GM21717 (cell line): Measurements from ENCODE around the gene C11orf91.
"Not testable (repeated sequence)": the region's sequence is repeated elsewhere in the genome, so short reads cannot be mapped to it uniquely, and the experiment has no call there.

Experiments used
- ATAC-seq: cut with Tn5 transposase; IDR thresholded peaks from one replicate; pipeline ENCODE4 v1.9.1; 2021; ENCODE audit warnings: mild to moderate bottlenecking, moderate library complexity; ENCODE audit not compliant: unreplicated experiment

Gene C11orf91

DNA sequence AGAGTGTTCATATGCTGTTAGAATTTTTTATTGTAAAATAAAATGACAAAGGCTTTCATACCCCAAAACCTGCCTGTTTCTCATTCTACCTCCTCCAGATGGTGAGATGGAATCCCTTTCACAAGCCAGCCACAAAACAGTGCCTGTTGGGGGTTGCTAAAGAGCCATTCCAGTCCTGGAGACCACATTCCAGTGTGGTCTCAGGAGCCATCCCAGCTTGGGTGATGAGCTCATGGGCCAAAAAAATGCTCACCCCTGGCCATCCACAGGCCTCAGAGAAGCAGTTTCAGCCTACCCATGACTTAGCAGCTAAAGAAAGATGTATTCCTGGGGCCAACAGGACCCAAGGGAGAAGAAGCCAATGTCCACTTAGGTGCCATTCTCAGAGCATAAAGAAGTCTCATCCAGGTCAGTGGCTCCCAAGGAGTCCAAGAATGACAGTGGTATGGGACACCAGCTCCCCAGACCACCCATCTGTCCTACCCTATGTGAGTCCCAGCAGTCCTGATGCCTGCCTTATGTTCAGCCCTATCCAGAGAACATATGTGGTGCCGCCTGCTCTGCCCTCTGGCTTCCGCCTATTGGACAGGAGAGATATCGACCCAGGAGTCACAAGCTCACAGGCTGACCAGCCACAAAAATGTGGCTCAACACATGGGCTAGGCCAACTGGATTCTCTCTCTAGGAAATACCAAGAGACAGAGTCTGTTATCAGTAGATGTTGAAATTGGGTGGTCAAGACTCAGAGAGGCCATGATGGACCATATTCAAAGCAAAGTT is 26.4 kb downstream of the C11orf91 start:
- ATAC-seq, result no peak

DNA sequence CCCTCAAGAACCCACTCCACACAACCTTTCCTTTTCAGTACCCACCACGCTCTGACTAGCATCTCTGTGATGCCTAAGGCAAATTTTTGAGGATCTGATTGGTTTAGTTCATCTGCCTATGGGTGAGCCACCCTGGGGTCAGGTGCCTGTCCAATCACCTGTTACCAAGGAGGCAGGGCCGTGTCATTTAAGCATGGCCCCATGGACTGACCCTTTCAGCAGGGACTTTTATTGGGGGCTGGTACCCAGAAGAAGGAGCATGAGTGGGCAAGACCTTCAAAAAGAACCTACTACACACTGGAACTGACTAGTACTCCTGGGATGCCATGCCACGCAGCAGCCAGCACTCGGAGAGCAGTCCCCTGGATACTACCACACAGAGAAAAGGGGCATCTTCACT is 28.4 kb downstream of the C11orf91 start:
- ATAC-seq, result no peak

DNA sequence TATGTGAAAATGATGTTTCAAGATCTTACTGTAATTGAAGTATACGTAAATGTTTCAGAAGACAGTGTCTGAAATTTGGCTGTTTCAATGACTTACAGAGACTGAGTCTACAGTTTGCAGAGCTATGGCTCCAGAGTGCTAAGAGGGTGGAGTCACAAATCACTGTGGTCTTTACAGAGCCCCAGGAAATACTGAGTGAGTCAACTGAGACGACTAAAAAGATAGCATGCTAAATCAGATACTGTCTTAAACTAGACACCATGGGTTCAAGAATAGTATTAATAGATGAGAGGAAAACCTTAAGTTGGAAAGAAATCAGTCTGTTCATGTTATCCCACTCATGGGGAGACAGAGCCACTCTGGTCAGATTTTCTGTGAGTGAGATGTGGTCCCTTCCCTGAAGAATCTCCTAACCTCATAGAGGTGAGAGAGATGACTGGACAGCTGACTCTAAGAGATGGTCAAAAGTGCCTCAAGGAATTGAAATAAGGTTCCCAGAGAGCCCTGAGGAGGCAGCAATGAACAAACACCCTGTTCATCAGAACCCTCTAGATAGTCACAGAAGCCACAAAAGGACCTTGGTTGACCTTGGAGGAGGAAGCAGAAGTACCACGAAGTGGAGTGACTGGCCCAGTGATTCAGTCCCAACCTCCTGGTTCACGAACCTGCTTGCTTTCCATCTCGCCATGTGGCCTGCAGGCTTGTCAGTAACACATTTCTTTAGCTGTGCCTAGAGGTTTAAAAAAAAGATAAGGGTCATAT is 30.2 kb downstream of the C11orf91 start:
- no peak for ATAC-seq

DNA sequence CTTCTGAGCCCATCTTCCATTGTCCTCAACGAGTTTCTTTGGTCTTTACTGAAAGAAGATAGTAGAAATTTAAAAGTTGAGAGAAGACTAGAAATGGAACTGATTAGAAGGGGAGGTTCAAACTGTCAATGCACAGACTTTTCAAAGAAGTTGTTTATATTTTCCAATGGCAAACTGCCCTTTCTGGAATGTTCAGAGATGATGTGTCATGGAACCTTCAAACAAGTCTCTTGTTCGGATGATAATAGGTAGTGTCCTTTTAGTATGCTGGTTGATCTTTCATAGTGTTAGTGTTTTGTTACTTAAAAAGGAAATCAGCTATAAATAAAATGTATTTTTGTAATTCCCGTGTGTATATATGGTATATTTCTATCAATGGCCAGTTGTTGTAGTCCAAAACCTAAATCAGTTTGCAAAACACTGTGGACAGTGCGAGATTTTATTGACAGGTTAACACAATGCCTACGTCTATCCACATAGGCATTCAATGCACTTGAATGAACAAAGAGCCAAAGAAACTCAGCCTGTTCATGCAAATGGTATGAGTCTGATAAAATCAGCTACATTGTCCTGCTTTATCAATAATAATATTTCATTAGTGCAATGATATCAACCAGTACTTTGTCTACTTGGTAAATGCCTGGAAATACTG is 30.9 kb downstream of the C11orf91 start:
- ATAC-seq, result no peak

DNA sequence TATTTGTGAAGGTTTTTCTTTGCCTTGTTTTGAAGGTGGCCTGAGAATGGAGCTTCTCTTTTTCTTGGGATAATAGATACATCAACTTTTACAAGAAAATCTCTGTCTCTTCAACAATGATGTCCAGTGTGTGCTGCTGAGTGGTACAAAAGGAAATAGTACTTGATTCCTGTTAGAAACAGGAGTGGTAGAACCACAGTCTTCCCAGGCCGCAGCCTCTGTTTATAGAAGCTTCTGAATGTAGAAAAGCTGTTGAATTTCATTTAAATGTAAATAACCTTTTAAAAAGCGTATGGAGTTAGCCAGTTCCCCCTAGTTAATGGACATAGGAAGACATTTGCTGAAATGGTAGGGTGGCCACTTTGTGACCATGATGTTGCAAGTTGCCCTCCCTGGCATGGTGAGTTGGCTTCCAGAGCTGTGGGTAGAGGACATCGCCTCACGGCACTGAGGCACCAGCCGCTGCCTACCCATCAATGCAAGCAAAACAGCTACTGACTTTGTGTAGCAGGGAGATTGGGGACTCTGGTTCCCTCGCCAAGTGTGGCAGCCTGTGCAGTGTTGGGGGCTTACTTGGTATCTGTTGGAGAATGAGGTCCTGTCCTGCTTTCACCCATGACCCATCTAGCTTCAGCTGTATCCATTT is 31.6 kb downstream of the C11orf91 start:
- no peak for ATAC-seq

DNA sequence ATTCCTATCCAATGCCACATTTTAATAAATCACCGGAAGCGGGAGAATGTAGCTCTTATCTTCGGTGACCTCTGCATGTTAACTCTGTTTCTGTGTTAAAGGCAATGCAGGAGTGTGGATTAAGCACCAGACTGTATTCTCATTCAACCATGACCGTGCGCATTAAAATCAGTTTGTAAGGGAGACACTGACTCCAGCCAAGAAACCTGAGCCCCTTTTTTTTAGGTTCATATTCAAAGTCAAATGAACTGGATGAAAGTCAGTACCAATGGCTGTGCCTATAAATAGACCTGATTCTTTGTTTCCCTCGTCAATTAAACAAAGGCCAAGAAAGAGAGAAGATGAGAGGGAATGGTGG is 32.2 kb downstream of the C11orf91 start:
- no peak for ATAC-seq

DNA sequence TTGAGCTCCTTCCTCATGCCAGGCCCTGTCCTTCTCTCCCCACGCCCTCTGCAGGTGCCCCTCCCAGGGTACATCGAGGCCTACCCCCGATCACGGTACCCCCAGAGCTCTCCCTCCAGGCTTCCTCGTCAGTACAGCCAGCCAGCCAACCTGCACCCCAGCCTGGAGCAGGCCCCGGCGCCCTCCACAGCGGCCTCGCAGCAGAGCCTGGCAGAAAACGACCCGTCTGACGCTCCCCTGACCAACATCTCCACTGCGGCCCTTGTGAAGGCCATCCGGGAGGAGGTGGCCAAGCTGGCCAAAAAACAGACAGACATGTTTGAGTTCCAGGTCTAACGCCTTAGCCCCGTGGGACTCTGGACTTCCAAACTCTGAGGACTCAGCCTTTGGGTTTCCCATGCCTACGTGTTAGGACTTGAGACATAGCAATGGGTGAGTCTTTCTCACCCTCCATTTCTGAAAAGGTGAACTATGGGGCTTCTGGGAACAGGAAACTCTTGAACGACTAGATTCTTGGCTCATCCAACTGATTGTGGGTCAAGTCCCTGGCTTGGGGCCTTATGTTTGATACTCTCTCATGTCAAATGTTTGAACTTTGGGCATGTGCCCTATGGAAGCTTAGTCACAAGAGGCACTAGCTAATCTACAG is 32.7 kb downstream of the C11orf91 start:
- ATAC-seq, result no peak

DNA sequence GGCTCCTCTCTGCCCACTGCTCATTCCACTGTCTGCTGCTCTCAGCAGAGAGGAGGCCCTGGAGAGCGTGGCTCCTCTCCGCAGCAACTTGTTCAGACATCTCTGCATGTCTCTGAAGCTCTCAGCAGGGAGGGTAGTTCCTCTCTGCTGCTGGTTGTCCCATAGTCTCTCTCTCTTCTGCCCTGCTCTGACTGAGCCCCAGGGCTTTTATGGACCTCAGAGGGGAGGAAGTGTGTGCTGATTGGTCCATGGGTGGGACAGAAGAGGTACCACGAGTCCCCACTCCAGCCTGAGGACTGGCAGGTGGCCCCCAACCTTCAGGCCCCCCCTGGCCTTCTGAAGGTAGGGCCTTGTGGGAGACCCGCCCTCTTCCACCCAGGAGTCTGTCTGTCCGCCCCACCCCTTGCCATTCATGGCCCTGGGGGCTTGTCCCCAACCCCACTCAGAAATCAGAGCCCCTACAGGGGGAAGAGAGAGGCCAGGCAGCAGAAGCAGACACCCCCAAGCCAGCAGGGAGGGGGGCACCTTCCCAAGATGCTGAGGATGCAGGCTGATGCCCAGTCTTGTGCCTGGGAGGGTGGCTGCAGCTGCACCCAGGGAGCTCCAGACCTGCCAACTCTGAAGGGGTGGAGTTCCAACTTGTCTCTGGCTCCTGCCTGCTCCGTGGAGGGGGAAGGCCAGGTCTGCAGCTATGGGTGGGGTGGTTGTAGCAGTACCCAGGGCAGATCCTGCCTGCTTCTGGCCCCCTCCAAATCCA is 35.1 kb downstream of the C11orf91 start:
- no peak for ATAC-seq

DNA sequence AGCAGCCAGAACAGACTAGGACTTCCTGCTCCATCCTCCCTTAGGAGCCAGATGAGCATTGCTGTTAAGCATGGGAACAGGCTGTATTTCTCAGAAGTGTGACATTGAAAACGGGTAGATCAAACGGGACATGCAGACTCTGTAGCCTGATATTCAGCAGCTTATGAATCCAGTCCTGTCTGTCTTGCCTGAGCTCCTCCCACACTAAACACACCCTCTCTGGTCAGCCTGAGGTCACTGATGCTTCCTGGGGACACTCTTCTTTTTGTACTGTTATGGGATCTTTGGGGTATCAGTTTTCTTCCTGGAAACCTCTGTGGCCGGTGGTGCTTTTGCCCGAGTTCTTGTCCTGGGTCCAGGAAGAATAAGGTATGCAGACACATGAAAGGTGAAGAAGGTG is 35.8 kb downstream of the C11orf91 start:
- no peak for ATAC-seq

DNA sequence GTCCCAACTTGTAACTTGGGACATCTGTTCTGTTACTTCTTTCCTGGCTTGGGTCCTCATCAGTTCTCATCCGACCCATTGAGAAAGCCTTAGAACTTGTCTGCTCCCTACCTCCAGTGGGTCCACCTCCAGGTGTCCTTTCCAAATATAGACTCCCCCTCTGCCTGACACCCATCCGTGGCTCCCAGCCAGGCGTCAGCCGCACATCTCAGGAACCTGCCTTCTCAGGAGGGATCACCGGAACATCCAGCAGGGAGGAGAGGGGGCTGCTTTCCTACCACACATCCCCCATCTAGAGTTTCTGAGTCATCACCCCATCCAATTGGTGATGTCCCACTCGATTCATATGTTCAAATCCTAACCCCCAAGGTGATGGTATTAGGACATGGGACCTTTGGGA is 36.5 kb downstream of the C11orf91 start:
- no peak for ATAC-seq

DNA sequence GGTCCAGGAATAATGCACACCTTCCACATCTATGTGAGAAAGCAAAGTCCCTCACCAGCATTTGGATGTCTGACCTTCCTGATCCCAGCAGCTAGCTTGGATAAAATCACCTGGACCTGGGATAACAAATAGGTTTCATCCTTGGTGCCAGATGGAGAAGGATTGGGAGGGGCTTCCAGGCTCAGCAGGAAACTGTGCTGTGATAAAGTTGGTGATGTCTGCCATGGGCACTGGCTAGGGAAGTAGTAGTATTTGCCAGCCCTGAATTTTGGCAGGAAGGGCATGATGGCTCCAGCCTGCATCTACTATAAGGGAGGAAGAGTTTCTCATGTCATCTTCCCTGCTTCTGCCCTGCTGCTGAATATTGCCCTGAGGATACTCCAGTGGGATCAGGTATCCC is 37.5 kb downstream of the C11orf91 start:
- ATAC-seq, result no peak

DNA sequence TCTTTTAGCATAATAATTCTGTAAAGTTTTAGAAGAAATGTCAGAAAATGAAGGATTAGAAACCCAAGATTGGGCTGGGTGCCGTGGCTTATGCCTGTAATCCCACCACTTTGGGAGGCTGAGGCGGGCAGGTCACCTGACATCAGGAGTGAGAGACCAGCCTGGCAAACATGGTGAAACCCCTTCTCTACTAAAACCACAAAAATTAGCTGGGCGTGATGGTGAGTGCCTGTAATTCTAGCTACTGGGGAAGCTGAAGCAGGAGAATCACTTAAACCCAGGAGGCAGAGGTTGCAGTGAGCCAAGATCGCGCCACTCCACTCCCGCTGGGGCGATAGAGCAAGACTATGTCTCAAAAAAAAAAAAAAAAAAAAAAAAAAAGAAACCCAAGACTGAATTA is 39.1 kb downstream of the C11orf91 start:
- not testable (repeated sequence) for ATAC-seq

DNA sequence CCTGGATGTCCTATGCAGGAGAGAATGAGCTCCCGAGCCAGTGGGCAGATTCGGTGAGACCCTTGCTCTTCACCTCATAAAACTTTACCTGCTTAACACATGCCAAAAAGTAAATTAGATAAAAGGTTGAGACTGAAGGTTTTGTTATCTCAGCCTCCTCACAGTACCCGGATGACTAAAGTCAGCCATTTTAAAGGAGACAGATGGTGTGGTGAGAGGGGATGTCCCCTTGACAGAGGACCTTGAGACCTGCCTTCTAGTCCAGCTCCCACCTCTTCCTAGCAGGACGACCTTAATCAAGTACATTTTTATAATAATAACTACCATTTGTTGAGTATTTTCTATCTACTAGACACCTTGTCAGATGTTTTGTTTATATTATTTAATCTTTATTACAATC is 39.7 kb downstream of the C11orf91 start:
- ATAC-seq, result no peak

DNA sequence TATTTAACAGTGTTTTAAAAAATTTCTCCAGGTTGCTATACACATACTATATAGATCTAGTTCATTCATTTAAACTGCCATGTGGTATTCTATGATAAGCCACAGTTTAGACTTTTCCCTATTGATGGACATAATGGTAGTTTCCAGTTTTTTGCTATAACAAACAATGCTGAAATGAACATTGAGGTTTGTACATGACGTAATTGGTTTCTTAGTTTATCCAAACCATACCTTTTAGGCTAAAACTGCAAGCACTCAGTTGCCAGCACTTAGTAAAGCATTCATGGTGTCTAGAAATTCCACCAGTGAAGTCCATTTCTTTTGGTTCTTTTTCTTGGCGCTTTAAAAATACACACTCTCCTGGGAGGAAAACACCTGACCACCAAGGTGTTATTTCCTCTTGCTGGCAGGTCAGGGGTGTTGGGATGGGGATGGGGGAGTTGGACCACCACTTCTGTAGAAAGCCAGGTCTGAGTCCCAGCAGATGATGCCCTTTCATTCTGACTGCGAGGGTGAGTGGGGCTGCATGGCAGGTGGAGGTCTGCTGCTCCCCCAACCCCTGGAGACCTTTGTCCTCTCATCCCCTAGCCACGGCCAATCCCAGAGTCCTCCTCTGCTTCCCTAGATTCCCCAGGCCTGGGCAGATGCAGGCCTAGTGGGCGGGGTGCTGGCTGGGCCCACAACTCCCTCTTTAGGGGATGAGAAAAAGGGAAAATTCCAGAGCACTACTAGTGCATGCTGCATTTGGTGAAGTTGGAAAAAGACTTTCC is 41.1 kb downstream of the C11orf91 start:
- no peak for ATAC-seq

DNA sequence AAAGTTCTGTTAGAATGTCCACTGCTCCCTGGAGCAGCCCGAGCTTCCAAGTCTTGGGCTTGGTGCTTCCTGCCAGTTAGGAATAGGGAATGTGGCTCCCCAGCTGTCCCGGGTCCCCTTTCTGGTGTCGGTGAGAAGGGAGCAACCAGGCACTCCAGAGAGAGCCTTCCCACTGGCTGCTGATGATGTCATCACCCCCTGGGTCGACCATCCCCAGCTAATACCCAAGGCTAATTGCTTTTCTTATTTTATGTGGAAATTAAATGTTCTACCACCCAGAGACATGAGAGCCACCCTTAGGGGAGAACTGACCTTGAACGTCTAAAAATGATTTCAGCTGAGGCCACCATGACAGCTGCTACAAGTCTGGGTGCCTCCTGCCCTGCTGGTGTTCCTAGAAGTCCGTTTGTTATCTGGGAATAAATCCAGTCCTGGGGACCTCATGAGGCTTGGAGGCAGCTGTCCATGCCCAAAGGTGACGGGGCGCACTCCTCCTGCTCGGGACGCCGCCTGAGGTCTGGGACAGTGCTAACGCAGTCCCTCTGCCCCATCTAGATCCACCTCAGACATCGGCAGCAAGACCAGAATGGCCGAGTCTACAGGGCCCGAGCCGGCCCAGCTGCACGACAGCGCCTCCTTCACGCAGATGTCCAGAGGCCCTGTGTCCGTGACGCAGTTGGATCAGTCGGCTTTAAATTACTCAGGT is 42.3 kb downstream of the C11orf91 start:
- no peak for ATAC-seq

DNA sequence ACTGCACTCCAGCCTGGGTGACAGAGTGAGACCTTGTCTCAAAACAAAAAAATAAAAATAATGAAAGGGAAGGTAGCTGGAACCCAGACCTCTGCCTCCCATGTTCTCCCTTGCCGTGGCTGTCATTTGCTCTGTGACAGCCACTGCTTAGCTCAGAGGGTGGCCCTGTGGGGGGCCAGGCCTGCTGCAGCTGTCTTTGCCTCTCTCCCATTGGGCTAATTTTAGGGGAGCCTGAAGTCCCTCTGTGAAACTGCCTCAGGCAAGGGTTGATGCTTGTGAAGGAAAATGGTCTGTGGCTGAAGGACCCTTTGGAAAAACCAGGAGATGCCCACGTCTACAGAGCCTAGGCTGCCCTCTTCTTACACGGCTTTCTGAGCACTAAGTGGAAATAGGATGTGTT is 42.9 kb downstream of the C11orf91 start:
- no peak for ATAC-seq

DNA sequence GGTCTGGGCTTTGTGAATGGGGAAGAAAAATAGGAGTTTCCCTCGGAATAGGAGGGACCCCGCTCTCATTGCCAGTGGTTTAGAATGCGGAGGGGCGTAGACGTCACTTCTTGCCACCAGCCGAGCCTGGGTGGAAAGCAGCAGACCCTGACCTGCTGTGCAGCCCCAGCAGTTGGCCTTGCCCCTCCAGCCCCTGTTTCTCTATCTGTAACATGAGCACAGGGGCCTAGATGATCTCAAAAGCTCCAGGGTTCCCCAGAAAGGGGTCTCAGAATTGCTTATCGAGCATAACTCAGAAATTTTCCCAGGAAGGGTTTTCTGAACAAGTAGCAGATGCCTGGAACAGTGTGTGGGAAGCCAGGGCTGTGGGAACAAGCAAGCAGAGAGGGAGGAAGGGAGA is 43.9 kb downstream of the C11orf91 start:
- ATAC-seq, result no peak

DNA sequence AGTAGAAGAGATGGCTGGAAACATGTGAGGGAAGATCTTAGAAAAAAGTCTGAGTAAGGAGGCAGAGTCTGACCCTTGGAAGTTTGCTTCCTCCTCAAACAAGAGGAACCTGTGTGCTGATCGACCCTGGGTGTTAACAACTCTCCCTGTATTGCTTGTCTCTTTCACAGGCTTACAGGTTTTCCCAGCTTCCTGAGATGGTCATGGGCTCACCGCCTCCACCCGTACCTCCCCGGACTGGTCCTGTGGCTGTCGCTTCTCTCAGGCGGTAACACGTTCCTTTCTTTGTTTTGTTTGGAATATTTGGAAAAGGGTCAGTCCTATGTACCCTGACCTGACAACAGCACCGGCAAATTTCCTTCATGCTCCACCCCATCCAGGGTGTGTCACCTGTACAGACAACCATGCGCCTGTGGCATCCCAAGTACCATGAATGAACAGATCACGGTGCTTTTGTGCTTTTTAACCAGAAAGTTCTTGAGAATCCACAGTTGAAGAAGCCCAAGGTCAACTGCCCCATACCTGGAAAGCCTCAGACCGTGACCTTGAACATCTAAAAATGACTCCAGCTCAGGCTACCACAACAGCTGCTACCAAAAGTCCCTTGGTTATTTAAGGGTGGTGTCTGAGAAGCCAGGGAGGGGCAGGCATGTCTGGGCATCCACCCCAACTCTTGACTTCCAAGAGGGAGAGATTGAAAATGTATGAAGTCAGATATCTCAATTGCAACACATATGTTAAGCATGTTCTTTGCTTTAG is 44.6 kb downstream of the C11orf91 start:
- no peak for ATAC-seq
